MM.1S (cell line): ENCODE measurements around the gene RALGAPA2.

Experiments used
- DNase-seq: peaks from one replicate; pipeline ENCODE4 v3.0.0-alpha.2; 2015
- H2AFZ ChIP-seq: fragments of 300-600 bp; sonication (generic); 2 replicates; pipeline ENCODE4 v1.6.0; 2016; ENCODE audit warnings: antibody characterized with exemption, low read length
- H3F3A ChIP-seq: fragments of 300-600 bp; sonication (generic); 2 replicates; pipeline ENCODE4 v1.6.1; 2016; ENCODE audit warnings: mild to moderate bottlenecking, antibody characterized with exemption, low read length, moderate library complexity, mixed read lengths; ENCODE audit not compliant: insufficient read depth
- H3K27ac ChIP-seq: fragments of 300-600 bp; sonication (generic); 2 replicates; pipeline ENCODE4 v1.5.1; 2016; ENCODE audit warnings: mild to moderate bottlenecking, low read length
- H3K27me3 ChIP-seq: fragments of 300-600 bp; sonication (generic); replicated peaks from 2 replicates; pipeline ENCODE4 v1.6.0; 2016; ENCODE audit warnings: low read length; ENCODE audit not compliant: insufficient read depth
- H3K36me3 ChIP-seq: fragments of 300-600 bp; sonication (generic); replicated peaks from 2 replicates; pipeline ENCODE4 v1.6.1; 2016; ENCODE audit warnings: mild to moderate bottlenecking, low read length, mixed read lengths; ENCODE audit not compliant: insufficient read depth
- H3K4me1 ChIP-seq: fragments of 300-600 bp; sonication (generic); 2 replicates; pipeline ENCODE4 v1.6.1; 2016; ENCODE audit warnings: low read length, mixed read lengths
- H3K4me2 ChIP-seq: fragments of 300-600 bp; sonication (generic); 2 replicates; pipeline ENCODE4 v1.6.0; 2016; ENCODE audit warnings: low read depth, low read length
- H3K4me3 ChIP-seq: fragments of 300-600 bp; sonication (generic); 2 replicates; pipeline ENCODE4 v1.5.1; 2016; ENCODE audit warnings: low read length, mixed read lengths
- H3K79me2 ChIP-seq: fragments of 300-600 bp; sonication (generic); 2 replicates; pipeline ENCODE4 v1.6.1; 2016; ENCODE audit warnings: mixed run types, low read length, mixed read lengths
- H3K9ac ChIP-seq: fragments of 300-600 bp; sonication (generic); 2 replicates; pipeline ENCODE4 v1.6.1; 2016; ENCODE audit warnings: low read length, mixed read lengths
- H3K9me2 ChIP-seq: fragments of 300-600 bp; sonication (generic); replicated peaks from 2 replicates; pipeline ENCODE4 v1.6.1; 2016; ENCODE audit warnings: mild to moderate bottlenecking, low read length, mixed read lengths; ENCODE audit not compliant: insufficient read depth
- H3K9me3 ChIP-seq: fragments of 300-600 bp; sonication (generic); replicated peaks from 2 replicates; pipeline ENCODE4 v1.6.1; 2016; ENCODE audit warnings: mild to moderate bottlenecking, low read length, mixed read lengths; ENCODE audit not compliant: insufficient read depth
- H4K20me1 ChIP-seq: fragments of 300-600 bp; sonication (generic); 2 replicates; pipeline ENCODE4 v1.6.1; 2016; ENCODE audit warnings: mild to moderate bottlenecking, low read length, moderate library complexity, mixed read lengths; ENCODE audit not compliant: insufficient read depth
- EZH2 ChIP-seq: fragments of 300-600 bp; sonication (generic); optimal IDR thresholded peaks from 2 replicates; pipeline ENCODE3; 2017; ENCODE audit warnings: low read depth, mild to moderate bottlenecking, antibody characterized with exemption, low read length, mixed read lengths
- EZH2phosphoT487 ChIP-seq: fragments of 300-600 bp; sonication (generic); IDR thresholded peaks from 2 replicates; pipeline ENCODE4 v1.6.1; 2018; ENCODE audit warnings: antibody characterized with exemption, low read length
- TF ChIP-seq, protein P1 (sequence below): fragments of 300-600 bp; sonication (generic); IDR thresholded peaks from 2 replicates; pipeline ENCODE4 v1.5.1; 2016; ENCODE audit warnings: antibody characterized with exemption, low read length, mixed read lengths

RALGAPA2 gene

DNA sequence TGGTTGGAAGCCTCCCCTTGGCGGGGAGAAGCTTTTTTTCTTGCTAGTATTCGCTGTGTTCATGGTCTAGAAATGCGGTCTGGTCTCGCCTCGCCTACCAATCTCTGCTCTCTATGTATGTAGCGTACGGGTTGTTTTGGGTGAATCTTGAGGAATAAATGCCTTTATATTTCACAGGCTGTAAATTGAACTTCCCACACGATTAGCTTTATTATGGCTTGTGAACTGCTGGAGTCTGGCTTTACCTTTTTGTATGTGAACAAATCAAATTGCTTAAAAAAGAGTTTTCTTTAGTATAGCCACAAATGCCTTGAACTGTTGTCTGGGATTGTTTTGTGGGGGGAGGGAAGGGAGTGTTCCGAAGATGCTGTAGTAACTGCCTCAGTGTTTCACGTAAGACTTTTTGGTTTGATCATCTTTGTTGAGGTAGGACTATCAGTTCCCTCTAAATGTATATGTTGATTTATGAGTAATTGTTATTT, 342.3 kb downstream of the RALGAPA2 start:
- Histone ChIP-seq H3K4me3 (no peak overlapping the region), H3K79me2 (no peaks in the 10 kb centered on the region), H4K20me1 (no peaks in the 10 kb centered on the region), H2AFZ (no peak overlapping the region), H3K27me3 (peaks cover 59% of the 10 kb centered on the region), H3K9ac (no peak overlapping the region), H3K4me1 (no peaks in the 10 kb centered on the region), H3K9me3 (no peaks in the 10 kb centered on the region), H3F3A (no peaks in the 10 kb centered on the region), H3K9me2 (no peaks in the 10 kb centered on the region), H3K4me2 (0 out of 2 replicates have a peak overlapping the region, but pooled peaks have one; percentile 54), H3K27ac (no peak overlapping the region), H3K36me3 (no peaks in the 10 kb centered on the region)
- no peak for TF ChIP-seq EZH2phosphoT487
- TF ChIP-seq, protein P1, sequence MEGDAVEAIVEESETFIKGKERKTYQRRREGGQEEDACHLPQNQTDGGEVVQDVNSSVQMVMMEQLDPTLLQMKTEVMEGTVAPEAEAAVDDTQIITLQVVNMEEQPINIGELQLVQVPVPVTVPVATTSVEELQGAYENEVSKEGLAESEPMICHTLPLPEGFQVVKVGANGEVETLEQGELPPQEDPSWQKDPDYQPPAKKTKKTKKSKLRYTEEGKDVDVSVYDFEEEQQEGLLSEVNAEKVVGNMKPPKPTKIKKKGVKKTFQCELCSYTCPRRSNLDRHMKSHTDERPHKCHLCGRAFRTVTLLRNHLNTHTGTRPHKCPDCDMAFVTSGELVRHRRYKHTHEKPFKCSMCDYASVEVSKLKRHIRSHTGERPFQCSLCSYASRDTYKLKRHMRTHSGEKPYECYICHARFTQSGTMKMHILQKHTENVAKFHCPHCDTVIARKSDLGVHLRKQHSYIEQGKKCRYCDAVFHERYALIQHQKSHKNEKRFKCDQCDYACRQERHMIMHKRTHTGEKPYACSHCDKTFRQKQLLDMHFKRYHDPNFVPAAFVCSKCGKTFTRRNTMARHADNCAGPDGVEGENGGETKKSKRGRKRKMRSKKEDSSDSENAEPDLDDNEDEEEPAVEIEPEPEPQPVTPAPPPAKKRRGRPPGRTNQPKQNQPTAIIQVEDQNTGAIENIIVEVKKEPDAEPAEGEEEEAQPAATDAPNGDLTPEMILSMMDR, result no peak
- TF ChIP-seq EZH2, result no peak
- DNase-seq, result no peak

DNA sequence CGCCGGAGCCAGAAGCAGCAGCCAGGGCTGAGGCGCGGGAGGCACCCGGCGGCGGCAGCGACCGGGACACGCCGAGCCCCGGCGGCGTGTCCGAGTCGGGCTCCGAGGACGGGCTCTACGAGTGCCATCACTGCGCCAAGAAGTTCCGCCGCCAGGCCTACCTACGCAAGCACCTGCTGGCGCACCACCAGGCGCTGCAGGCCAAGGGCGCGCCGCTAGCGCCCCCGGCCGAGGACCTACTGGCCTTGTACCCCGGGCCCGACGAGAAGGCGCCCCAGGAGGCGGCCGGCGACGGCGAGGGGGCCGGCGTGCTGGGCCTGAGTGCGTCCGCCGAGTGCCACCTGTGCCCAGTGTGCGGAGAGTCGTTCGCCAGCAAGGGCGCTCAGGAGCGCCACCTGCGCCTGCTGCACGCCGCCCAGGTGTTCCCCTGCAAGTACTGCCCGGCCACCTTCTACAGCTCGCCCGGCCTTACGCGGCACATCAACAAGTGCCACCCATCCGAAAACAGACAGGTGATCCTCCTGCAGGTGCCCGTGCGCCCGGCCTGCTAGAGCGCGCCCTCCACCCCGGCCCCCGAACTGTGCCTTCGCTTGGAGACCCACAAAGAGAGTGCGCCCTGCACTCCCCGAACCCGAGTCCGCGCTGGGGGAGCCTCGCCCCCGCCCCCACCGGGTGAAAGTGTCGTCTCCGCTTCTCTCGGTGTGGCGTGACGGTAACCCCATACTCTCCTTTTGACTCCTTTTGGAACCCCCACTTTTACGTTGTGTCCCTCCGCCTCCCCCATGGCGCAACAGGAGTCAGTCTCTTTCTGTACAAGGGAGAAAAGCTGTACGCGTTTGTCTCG, 343.0 kb downstream of the RALGAPA2 start:
- Histone ChIP-seq H3K79me2 (no peaks in the 10 kb centered on the region), H3K27ac (no peak overlapping the region), H3K4me1 (no peaks in the 10 kb centered on the region), H3K4me3 (peak overlapping the region; percentile 29; the same call in 1 of the 2 replicates), H3K9me3 (no peaks in the 10 kb centered on the region), H3K4me2 (peak overlapping the region; percentile 54; the same call in 1 of the 2 replicates), H3K27me3 (peaks cover 66% of the 10 kb centered on the region), H3K36me3 (no peaks in the 10 kb centered on the region), H4K20me1 (no peaks in the 10 kb centered on the region), H2AFZ (no peak overlapping the region), H3F3A (no peaks in the 10 kb centered on the region), H3K9ac (no peak overlapping the region), H3K9me2 (no peaks in the 10 kb centered on the region)
- peak; percentile 63 for DNase-seq
- TF ChIP-seq, protein P1, result peak; percentile 22
- TF ChIP-seq EZH2, result no peak

DNA sequence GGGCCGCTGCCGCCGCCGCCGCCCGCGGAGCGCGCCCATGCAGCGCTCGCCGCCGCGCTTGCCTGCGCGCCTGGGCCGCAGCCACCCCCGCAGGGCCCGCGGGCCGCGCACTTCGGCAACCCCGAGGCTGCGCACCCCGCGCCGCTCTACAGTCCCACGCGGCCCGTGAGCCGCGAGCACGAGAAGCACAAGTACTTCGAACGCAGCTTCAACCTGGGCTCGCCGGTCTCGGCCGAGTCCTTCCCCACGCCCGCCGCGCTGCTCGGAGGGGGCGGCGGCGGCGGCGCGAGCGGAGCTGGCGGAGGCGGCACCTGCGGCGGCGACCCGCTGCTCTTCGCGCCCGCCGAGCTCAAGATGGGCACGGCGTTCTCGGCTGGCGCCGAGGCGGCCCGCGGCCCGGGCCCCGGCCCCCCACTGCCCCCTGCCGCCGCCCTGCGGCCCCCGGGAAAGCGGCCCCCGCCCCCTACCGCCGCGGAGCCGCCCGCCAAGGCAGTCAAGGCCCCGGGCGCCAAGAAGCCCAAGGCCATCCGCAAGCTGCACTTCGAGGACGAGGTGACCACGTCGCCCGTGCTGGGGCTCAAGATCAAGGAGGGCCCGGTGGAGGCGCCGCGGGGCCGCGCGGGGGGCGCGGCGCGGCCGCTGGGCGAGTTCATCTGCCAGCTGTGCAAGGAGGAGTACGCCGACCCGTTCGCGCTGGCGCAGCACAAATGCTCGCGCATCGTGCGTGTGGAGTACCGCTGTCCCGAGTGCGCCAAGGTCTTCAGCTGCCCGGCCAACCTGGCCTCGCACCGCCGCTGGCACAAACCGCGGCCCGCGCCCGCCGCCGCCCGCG, 343.8 kb downstream of the RALGAPA2 start:
- no peak overlapping the region for H2AFZ ChIP-seq

More for the DNA sequence above, 343.8 kb downstream of the RALGAPA2 start:
- TF ChIP-seq, protein P1, result no peak
- no peak for TF ChIP-seq EZH2phosphoT487
- no peak for TF ChIP-seq EZH2
- Histone ChIP-seq H3K9me3 (no peaks in the 10 kb centered on the region), H3F3A (no peaks in the 10 kb centered on the region), H3K36me3 (no peaks in the 10 kb centered on the region), H3K4me1 (0 out of 2 replicates have a peak, but pooled peaks cover 3% of the 10 kb centered on the region), H4K20me1 (no peaks in the 10 kb centered on the region), H3K9ac (no peak overlapping the region), H3K4me3 (no peak overlapping the region), H3K27ac (no peak overlapping the region), H3K9me2 (no peaks in the 10 kb centered on the region), H3K4me2 (peak overlapping the region; percentile 27; the same call in 1 of the 2 replicates), H3K79me2 (no peaks in the 10 kb centered on the region), H3K27me3 (peaks cover 74% of the 10 kb centered on the region)
- DNase-seq, result peak; percentile 21
